Heart left ventricle (tissue), 13 donors: ENCODE results near the gene CYP11A1.

Experiments
- POLR2A ChIP-seq, 2 donors: fragments of 450-650 bp; IDR thresholded peaks; one replicate each; pipeline ENCODE4 v1.6.1; 2017; ENCODE audit warnings: antibody characterized with exemption in 2 of 2, mild to moderate bottlenecking in 2 of 2, moderate library complexity in 2 of 2
- TF ChIP-seq, protein P1 (sequence below), 12 donors: fragments of 200-600 bp; sonication (generic) in 4 of 12; IDR thresholded peaks; one replicate each; pipeline versions ENCODE4 v1.5.0 to v1.8.0; 2018 to 2022; ENCODE audit warnings: antibody characterized with exemption in 12 of 12, mild to moderate bottlenecking in 5 of 12
- donor health status: ischemic (EF 13 %, LVEDD 7.1; RV severe dilation, severe dysfunction).
- donor health status: DM: no; HTN: yes; CAD: no.
- donor health status: DM: no; HTN: no; CAD: no.
- donor health status: ischemic (EF 25% LVEDD 6.9; RV normal size, moderate dysfunction).
- donor health status: ischemic (EF 25% LVEDD 5.7; RV mildly dilated, moderate dysfunction).
- donor health status: ischemic (EF 35%, LVEDD 5.7; RV mildly dilated, moderate dysfunction).
- donor health status: nonischemic (EF 11% LVEDD 7.7; RV severe dilation, severe dysfunction).
- donor health status: DM: yes; HTN: yes; CAD: no.
- donor health status: PGD.
- donor health status: ischemic (EF 29% LVEDD 5.4; RV normal size, mild dysfunction).
- donor health status: nonischemic (EF 23%, LVEDD 6.1; RV moderate dilation, normal function).

DNA sequence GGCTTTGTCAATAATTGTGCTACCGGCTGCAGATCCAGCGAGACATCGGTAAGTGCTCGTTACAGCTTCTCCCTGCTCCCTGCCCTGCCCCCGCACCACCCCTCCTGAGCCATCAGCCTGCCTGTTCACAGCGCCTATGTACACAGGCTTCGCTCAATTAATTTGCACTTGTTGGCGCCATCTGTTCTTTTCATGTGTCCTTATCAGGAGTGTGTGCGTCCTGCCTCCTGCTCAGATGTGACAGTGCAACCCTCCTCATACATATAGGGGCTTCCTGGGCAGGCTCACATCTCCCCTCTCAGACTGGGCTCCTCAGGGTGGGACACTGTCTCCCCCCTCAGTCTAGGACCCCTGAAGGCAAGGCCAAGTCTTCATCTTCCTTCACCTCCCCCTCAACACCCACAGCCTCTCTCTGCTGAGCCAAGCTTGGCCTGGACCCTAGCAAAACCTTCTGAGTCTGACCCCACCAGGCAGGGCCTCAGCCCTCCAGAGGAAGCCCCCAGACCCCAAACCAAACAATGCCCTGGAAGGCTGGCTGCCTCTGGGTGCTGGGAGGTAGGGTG, 54.9 kb downstream of the CYP11A1 start:
- no peak for TF ChIP-seq POLR2A (IDR thresholded peaks at IDR 0.05)
- TF ChIP-seq, protein P1, sequence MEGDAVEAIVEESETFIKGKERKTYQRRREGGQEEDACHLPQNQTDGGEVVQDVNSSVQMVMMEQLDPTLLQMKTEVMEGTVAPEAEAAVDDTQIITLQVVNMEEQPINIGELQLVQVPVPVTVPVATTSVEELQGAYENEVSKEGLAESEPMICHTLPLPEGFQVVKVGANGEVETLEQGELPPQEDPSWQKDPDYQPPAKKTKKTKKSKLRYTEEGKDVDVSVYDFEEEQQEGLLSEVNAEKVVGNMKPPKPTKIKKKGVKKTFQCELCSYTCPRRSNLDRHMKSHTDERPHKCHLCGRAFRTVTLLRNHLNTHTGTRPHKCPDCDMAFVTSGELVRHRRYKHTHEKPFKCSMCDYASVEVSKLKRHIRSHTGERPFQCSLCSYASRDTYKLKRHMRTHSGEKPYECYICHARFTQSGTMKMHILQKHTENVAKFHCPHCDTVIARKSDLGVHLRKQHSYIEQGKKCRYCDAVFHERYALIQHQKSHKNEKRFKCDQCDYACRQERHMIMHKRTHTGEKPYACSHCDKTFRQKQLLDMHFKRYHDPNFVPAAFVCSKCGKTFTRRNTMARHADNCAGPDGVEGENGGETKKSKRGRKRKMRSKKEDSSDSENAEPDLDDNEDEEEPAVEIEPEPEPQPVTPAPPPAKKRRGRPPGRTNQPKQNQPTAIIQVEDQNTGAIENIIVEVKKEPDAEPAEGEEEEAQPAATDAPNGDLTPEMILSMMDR (IDR thresholded peaks at IDR 0.05): no peak
